HG02571 (cell line): Measurements from ENCODE around the gene MRPS27.
"Not testable (repeated sequence)": the region's sequence is repeated elsewhere in the genome, so short reads cannot be mapped to it uniquely, and the experiment has no call there.

ENCODE experiments used
- ATAC-seq: cut with Tn5 transposase; IDR thresholded peaks from one replicate; pipeline ENCODE4 v1.9.1; 2021; ENCODE audit warnings: mild to moderate bottlenecking, moderate library complexity; ENCODE audit not compliant: unreplicated experiment

The MRPS27 gene

DNA sequence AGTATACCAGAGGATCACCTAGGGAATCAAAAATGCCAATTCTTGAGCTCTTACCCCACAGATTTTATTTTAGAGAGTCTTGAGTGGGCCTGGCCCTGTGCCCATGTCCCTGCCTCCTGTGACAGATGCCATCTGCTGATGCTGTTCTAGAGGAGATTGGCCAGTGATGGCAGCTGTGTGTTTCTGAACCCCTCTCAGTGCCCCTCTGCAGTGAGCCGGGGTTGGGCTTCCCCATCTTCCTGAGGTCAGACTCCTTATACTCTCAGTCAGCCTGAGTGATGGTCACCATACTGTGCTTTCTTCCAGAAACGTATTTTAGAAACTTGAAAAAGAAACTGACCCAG lies 6.2 kb upstream of the MRPS27 start:
- ATAC-seq, result no peak

DNA sequence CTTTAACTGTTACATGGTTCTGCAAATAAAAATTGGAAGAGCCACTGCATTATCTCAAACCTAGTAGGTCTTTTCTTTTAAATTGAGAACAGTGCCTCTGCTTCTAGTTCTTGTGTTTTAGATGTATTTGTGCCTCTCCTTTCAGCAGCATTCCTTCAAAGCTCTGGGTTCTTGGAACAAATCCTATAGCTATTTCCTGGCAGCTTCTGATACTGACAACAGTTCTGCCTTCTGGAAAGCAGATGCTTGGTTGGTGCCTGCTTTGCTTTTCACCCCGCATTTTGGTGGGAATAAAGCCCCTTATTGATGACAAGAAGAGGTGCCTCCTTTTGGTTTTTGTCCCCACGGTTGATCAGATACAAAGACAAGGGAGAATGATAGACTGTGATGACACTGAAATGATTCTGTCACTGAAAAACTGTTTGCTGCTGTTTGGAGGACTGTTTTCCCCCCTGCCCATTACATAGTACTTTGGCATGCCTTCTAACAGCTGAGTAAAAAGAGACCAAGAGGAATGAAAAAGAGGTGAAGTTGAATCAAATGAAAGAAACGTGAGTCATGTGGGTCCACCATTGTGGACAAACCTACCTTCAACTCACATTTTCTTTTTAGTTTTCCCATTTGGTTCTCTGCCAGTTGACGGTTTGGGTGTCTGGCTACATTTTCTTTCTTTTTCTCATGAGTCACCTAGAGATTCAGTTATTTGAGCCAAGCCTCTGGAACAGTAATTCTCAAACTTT lies 5.7 kb upstream of the MRPS27 start:
- ATAC-seq, result no peak

DNA sequence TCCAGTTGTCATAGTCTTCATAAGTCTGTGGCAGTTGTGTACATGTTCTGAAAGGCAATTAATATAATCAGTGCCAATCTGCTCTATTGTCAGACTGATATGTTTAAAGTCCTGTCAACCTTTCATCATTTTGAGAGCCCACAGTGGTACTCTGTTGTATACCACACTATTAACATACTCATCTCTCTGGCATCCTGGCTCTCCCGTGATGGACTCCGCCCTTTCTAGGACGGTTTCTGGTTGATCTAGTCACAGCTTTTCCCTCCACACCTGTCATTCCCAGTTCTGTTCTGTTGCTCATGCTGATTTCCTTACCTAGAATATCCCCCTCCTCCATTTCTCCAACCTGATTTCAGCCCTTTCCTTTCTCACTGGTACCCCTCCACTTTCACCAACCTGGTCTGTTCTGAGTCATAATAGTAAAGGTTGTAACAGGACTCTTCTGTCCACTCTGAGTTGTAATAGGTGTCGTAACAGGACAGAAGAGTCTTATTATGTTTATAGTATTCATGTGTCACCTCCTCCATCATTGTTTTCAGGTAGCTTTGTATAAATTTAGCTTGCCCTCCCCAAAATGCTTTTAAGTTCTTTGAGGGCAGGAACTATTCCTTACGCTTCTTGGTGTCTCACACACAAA lies 4.3 kb upstream of the MRPS27 start:
- ATAC-seq, result no peak

GRCh38 chr5:72319435-72319975 lies 535 bp downstream of the MRPS27 start:
- peak; percentile 2 for ATAC-seq

- ATAC-seq, result no peak
Observed at GRCh38 chr5:72314571-72315172, 5.4 kb downstream of the MRPS27 start.

GRCh38 chr5:72313141-72313540 lies 6.9 kb downstream of the MRPS27 start:
- no peak for ATAC-seq

DNA sequence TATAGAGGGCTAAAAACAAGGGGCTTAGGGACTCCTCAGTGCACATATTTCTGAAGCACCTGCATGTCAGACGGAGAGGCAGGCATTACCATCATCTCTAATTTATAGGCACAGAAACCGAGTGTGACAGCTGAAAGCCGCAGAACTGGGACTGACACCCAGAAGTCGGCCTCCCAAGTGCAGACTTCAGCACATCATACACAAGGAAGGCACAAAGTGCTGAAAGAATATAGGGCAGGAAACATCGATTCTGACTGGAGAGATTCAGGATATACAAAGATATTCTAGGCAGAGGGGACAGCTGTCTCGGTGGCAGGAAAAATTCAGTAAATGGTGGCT lies 11.2 kb downstream of the MRPS27 start:
- ATAC-seq, result no peak

GRCh38 chr5:72307968-72308852 lies 11.8 kb downstream of the MRPS27 start:
- ATAC-seq, result peak; percentile 93

DNA sequence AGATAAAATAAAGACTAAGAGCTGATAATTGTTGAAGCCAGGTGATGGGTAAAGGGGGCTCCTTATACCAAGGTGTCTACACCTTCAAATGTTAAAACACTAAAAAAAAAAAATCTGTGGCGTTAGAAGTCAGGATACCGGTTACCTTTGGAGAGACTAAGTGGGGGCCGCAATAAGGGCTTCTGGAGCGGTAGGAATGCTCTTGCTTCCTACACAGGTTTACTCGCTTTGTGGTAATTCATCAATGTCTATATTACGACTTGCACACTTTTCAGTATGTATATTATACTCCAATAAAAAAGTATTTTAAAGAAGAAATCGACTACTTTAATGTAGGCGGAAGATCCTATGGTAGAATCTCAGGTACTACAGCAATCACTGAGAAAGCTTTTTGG lies 12.5 kb downstream of the MRPS27 start:
- no peak for ATAC-seq

DNA sequence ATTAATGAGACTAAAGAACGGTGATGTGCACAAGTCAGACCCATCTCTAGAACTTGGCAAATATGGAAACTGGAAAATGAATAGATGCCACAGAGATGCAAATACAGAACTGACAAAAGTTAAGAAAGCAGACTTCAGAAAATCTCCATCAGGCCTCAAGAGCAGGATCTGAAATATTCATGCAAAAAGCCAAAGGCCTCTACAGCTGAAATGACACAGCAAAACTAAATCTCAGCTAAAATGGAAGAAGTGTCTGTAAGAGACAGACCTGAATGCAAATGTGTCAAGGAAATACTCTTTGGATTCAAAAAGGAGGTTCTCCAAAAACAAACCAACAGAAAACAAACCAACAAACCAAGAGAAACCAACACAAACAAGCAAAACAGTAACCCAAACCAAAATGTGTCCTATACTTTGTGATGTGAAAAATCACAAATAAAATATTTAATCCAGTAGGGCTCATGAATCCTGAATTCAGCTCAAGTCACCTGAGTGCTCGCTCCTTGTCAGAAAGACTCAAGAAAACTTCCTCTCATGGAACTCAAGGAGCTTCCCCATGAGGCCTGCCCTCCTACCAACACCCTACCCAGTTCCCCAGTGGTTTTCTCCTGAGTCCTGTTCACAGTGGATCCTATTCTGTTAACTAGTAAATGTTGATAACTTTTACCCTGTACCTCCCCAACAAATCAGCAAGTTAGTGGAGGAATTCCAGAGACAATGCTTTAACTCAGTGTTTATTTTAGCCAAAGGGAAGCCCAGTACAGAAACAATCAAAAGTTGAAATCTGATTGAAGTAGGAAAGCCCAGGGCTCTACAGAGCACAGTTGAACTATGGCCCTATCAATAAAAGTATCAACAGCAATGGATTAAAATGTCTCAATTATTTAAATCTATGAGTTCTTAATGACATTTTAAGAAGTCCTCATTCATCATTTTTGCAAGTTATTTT lies 14.6 kb downstream of the MRPS27 start:
- no peak for ATAC-seq

GRCh38 chr5:72302171-72302570 lies 17.9 kb downstream of the MRPS27 start:
- no peak for ATAC-seq

GRCh38 chr5:72301557-72301956 lies 18.5 kb downstream of the MRPS27 start:
- peak; percentile 65 for ATAC-seq

GRCh38 chr5:72300590-72301339 lies 19.3 kb downstream of the MRPS27 start:
- no peak for ATAC-seq

- ATAC-seq, result no peak
Observed at GRCh38 chr5:72298711-72299110, 21.3 kb downstream of the MRPS27 start.

DNA sequence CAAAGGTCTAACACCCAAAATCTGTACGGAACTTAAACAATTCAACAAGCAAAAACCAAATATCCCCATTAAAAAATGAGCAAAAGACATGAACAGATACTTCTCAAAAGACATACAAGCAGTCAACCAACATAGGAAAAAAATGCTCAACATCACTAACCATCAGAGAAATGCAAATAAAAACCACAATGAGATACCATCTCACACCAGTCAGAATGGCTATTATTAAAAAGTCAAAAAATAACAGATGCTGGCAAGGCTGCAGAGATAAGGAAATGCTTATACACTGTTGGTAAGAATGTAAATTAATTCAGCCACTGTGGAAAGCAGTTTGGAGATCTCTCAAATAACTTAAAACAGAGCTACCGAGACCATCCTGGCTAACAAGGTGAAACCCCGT lies 21.9 kb downstream of the MRPS27 start:
- ATAC-seq, result not testable (repeated sequence)

DNA sequence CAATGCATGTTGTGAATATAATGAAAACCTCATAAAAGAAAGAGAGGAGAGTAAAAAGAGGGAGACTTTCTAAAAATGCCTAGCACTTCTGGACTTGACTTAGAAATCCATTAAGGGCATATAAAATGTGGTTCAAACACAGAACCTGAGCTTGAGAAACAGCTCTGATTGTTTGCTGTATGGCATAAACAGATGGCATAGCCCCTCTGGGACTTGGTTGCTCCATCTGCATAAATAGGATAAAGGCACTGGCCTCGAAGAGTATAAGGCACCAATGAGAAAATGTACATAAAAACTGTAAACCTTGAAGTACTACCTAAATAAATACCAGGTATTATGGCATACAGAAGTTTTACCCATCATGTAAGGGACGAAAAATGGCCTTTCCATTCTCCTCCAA lies 23.8 kb downstream of the MRPS27 start:
- no peak for ATAC-seq

- ATAC-seq, result no peak
Observed at GRCh38 chr5:72295539-72295938, 24.5 kb downstream of the MRPS27 start.

DNA sequence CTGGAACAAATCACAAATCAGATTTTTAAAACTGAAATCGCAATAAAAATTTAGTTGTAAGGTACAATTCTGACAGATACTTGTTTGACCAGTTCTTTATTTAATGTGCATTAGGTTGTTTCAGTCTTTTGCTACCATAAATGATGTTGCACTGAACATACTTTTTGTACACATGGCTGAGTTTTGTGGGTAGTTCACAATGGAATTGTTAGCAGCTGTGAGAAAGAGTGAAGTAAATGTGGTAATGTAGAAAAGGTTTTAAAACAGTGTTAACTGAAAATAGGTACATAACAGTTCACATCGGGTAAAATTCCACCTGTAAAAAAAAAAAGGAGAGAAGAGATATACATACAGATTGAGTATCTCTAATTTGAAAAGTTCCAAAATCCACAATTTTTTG lies 25.6 kb downstream of the MRPS27 start:
- no peak for ATAC-seq

DNA sequence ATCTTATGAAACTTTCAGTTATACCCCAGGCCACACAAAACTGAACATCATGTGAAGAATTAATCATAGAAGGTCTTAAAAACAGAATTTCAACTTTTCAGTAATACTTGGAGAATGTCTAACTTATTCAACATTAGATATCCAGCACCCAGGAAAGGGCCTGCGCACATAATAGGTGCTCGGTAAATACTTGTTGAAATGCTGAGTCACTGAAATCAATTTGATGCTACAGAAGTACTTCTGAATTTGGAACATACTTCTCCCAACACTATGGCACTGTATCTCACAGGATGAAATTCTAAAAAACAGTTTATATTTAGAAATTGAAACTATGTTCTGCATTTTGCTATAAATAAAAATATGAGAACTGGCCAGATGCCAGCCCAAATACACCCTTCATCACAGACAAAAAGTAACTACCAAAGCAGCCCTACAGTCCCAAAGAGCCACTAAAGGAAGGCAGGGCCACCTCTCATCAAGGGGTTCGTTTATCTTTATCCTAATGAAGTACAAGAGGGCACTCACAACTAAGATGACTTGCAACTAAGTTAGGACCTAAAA lies 26.5 kb downstream of the MRPS27 start:
- ATAC-seq, result no peak
